HepG2 (cell line): Measurements from ENCODE around the gene WBP1. TPM values are rescaled to one million over a fixed set of nuclear protein-coding genes. Genes with fewer than 3 reads are reported as not detected.

ENCODE experiments used
- BORCS8-MEF2B ChIP-seq: sonication (generic); formaldehyde crosslinking; IDR thresholded peaks from 2 replicates; pipeline ENCODE4 v1.8.0; 2022; ENCODE audit warnings: mild to moderate bottlenecking, missing genetic modification reagents
- EHMT2 ChIP-seq: fragments of 200-600 bp; sonication (generic); IDR thresholded peaks from 2 replicates; pipeline ENCODE4 v1.7.0; 2017; ENCODE audit warnings: antibody characterized with exemption, low read depth, low read length, borderline replicate concordance
- GPBP1L1 ChIP-seq: sonication (generic); formaldehyde crosslinking; IDR thresholded peaks from 2 replicates; pipeline ENCODE4 v1.5.0; 2020; ENCODE audit warnings: mild to moderate bottlenecking, missing genetic modification reagents
- GZF1 ChIP-seq: sonication (generic); formaldehyde crosslinking; IDR thresholded peaks from 2 replicates; pipeline ENCODE4 v1.5.1; 2020; ENCODE audit warnings: mild to moderate bottlenecking, missing genetic modification reagents
- HCFC1 ChIP-seq: fragments of 150-350 bp; IDR thresholded peaks from 2 replicates; pipeline ENCODE4 v1.6.1; 2014; ENCODE audit warnings: low read depth, low read length
- HDAC1 ChIP-seq: sonication (generic); formaldehyde crosslinking; IDR thresholded peaks from 2 replicates; pipeline ENCODE4 v1.5.1; 2020; ENCODE audit warnings: mild to moderate bottlenecking, missing genetic modification reagents
- HOXA9 ChIP-seq: sonication (generic); formaldehyde crosslinking; IDR thresholded peaks from 2 replicates; pipeline ENCODE4 v1.8.1; 2022; ENCODE audit warnings: missing genetic modification reagents, mild to moderate bottlenecking, moderate library complexity, borderline replicate concordance
- JUNB ChIP-seq: sonication (generic); formaldehyde crosslinking; IDR thresholded peaks from 2 replicates; pipeline ENCODE4 v1.8.0; 2022; ENCODE audit warnings: missing genetic modification reagents, mild to moderate bottlenecking, borderline replicate concordance
- KMT2B ChIP-seq: IDR thresholded peaks from 2 replicates; pipeline ENCODE4 v1.6.1; 2016; ENCODE audit warnings: missing genetic modification reagents, missing compliant biosample characterization
- MTF2 ChIP-seq: sonication (generic); formaldehyde crosslinking; IDR thresholded peaks from 2 replicates; pipeline ENCODE4 v1.5.0; 2020; ENCODE audit warnings: missing genetic modification reagents, borderline replicate concordance
- NFE2L1 ChIP-seq: sonication (generic); formaldehyde crosslinking; IDR thresholded peaks from 2 replicates; pipeline ENCODE4 v1.4.0; 2020; ENCODE audit warnings: missing genetic modification reagents, mild to moderate bottlenecking, borderline replicate concordance
- PITX1 ChIP-seq: sonication (generic); formaldehyde crosslinking; IDR thresholded peaks from 2 replicates; pipeline ENCODE4 v1.5.1; 2020; ENCODE audit warnings: mild to moderate bottlenecking, missing genetic modification reagents
- POLR2A ChIP-seq, 2 experiments: IDR thresholded peaks; 2 replicates each; pipeline ENCODE4 v1.6.1; 2011; ENCODE audit warnings: low read depth in 2 of 2, low read length in 2 of 2, mild to moderate bottlenecking in 1 of 2, moderate library complexity in 1 of 2; ENCODE audit not compliant: insufficient read depth in 1 of 2
- RNF2 ChIP-seq: fragments of 450-650 bp; conservative IDR thresholded peaks from 2 replicates; pipeline ENCODE4 v1.6.1; 2016; ENCODE audit warnings: low read depth
- SNAI1 ChIP-seq: sonication (generic); formaldehyde crosslinking; IDR thresholded peaks from 2 replicates; pipeline ENCODE4 v1.5.0; 2020; ENCODE audit warnings: mild to moderate bottlenecking, missing genetic modification reagents, borderline replicate concordance
- SP1 ChIP-seq, 2 experiments: fragments of 450-650 bp in 1 of 2; sonication (generic) in 1 of 2; formaldehyde crosslinking in 1 of 2; IDR thresholded peaks; 2 replicates each; pipeline versions ENCODE4 v1.4.0 to v1.6.1; 2016 to 2020; ENCODE audit warnings: missing genetic modification reagents in 1 of 2
- SRSF1 ChIP-seq: fragments of 200-400 bp; formaldehyde crosslinking; optimal IDR thresholded peaks from 2 replicates; pipeline ENCODE3; 2017; ENCODE audit warnings: mild to moderate bottlenecking, low read depth, low read length, moderate library complexity
- THAP8 ChIP-seq: sonication (generic); formaldehyde crosslinking; IDR thresholded peaks from 2 replicates; pipeline ENCODE4 v1.5.1; 2020; ENCODE audit warnings: missing genetic modification reagents, mild to moderate bottlenecking, borderline replicate concordance
- TOPORS ChIP-seq: sonication (generic); formaldehyde crosslinking; IDR thresholded peaks from 2 replicates; pipeline ENCODE4 v1.8.0; 2023; ENCODE audit warnings: mild to moderate bottlenecking, missing genetic modification reagents
- U2AF1 ChIP-seq: fragments of 200-400 bp; formaldehyde crosslinking; optimal IDR thresholded peaks from 2 replicates; pipeline ENCODE3; 2017; ENCODE audit warnings: mild to moderate bottlenecking, low read depth, low read length
- ZBTB21 ChIP-seq: sonication (generic); formaldehyde crosslinking; IDR thresholded peaks from 2 replicates; pipeline ENCODE4 v1.4.0; 2020; ENCODE audit warnings: missing genetic modification reagents
- ZC3H13 ChIP-seq: sonication (generic); formaldehyde crosslinking; IDR thresholded peaks from 2 replicates; pipeline ENCODE4 v1.8.1; 2023; ENCODE audit warnings: mild to moderate bottlenecking, missing genetic modification reagents, moderate library complexity
- ZFP82 ChIP-seq: sonication (generic); formaldehyde crosslinking; IDR thresholded peaks from 2 replicates; pipeline ENCODE4 v1.5.1; 2020; ENCODE audit warnings: mild to moderate bottlenecking, missing genetic modification reagents, borderline replicate concordance
- ZNF12 ChIP-seq: sonication (generic); formaldehyde crosslinking; IDR thresholded peaks from 2 replicates; pipeline ENCODE4 v1.5.0; 2020; ENCODE audit warnings: missing genetic modification reagents
- ZNF326 ChIP-seq: sonication (generic); formaldehyde crosslinking; IDR thresholded peaks from 2 replicates; pipeline ENCODE4 v1.4.0; 2020; ENCODE audit warnings: missing genetic modification reagents, borderline replicate concordance
- ZNF33A ChIP-seq: sonication (generic); formaldehyde crosslinking; IDR thresholded peaks from 2 replicates; pipeline ENCODE4 v1.5.1; 2020; ENCODE audit warnings: missing genetic modification reagents, mild to moderate bottlenecking, moderate library complexity, borderline replicate concordance
- ZNF354B ChIP-seq: sonication (generic); formaldehyde crosslinking; IDR thresholded peaks from 2 replicates; pipeline ENCODE4 v1.8.0; 2022; ENCODE audit warnings: mild to moderate bottlenecking, missing genetic modification reagents
- ZNF451 ChIP-seq: sonication (generic); formaldehyde crosslinking; IDR thresholded peaks from 2 replicates; pipeline ENCODE4 v1.5.0; 2020; ENCODE audit warnings: mild to moderate bottlenecking, missing genetic modification reagents
- ZNF460 ChIP-seq: sonication (generic); formaldehyde crosslinking; IDR thresholded peaks from 2 replicates; pipeline ENCODE4 v1.5.1; 2020; ENCODE audit warnings: missing genetic modification reagents, mild to moderate bottlenecking, borderline replicate concordance
- ZNF766 ChIP-seq: sonication (generic); formaldehyde crosslinking; IDR thresholded peaks from 2 replicates; pipeline ENCODE4 v1.5.0; 2020; ENCODE audit warnings: missing genetic modification reagents, borderline replicate concordance
- polyA plus RNA-seq, 8 experiments: library from polyadenylated mRNA; depleted of rRNA in 3 of 8; stranded (reverse) in 7 of 8; unstranded in 1 of 8; fragments of >200 nt; fragmentation: Illumina TruSeq in 4 of 8; extraction: Trizol in 4 of 8; gene quantifications; 2 replicates each; pipeline versions ENCODE4 v1.2.1 to v1.2.3, GENCODE V29; 2011 to 2016; ENCODE audit warnings: low read depth in 4 of 8, missing spikeins in 1 of 8, mixed read lengths in 1 of 8; ENCODE audit not compliant: insufficient read depth in 1 of 8
- total RNA-seq, 5 experiments: library from RNA; depleted of rRNA; stranded (reverse); fragments of >200 nt; fragmentation: Illumina TruSeq; extraction: Trizol; gene quantifications; 2 replicates each; pipeline ENCODE4 v1.2.3, GENCODE V29; 2016; ENCODE audit warnings: low read depth in 1 of 5

Gene WBP1
- total and polyA plus RNA-seq, 2 of the 13 experiments (the other 11 are each of a cell fraction or from before 2014, with no cell fraction given), result 38.8 to 85.7 TPM

- TF ChIP-seq ZNF326 (CRISPR knock-in tag) (no peak; the same call in 1 of the 2 replicates), RNF2 (peak; percentile 23; the same call in 1 of the 2 replicates), ZNF33A (CRISPR knock-in tag) (no peak; the same call in none of the 2 replicates), ZNF451 (CRISPR knock-in tag) (peak; percentile 69), NFE2L1 (CRISPR knock-in tag) (no peak), GPBP1L1 (CRISPR knock-in tag) (no peak), HOXA9 (no peak), JUNB (CRISPR knock-in tag) (no peak), KMT2B (CRISPR knock-in tag) (peak; percentile 38; the same call in 1 of the 2 replicates), U2AF1 (no peak), ZBTB21 (CRISPR knock-in tag) (no peak), SRSF1 (no peak), HCFC1 (no peak), ZNF354B (CRISPR knock-in tag) (0 out of 2 replicates have a peak, but pooled peaks have one; percentile 43), BORCS8-MEF2B (CRISPR knock-in tag) (peak; percentile 76; the same call in 1 of the 2 replicates), TOPORS (CRISPR knock-in tag) (peak; percentile 72; the same call in 1 of the 2 replicates), MTF2 (CRISPR knock-in tag) (peak; percentile 44; the same call in 1 of the 2 replicates), ZC3H13 (CRISPR knock-in tag) (0 out of 2 replicates have a peak, but pooled peaks have one; percentile 82), ZNF460 (CRISPR knock-in tag) (no peak), ZFP82 (CRISPR knock-in tag) (no peak), ZNF12 (0 out of 2 replicates have a peak, but pooled peaks have one; percentile 61), HDAC1 (peak; percentile 95), POLR2A (IDR thresholded peaks at IDR 0.05; ENCODE audit: insufficient read depth in 1 of 2, low read depth in 2 of 2, low read length in 2 of 2) (peak; percentile 98), SP1 (IDR thresholded peaks at IDR 0.05) (no peak), SP1 (CRISPR knock-in tag; IDR thresholded peaks at IDR 0.05) (peak; percentile 13; the same call in 1 of the 2 replicates), SNAI1 (CRISPR knock-in tag) (no peak), PITX1 (CRISPR knock-in tag) (peak; percentile 79; the same call in 1 of the 2 replicates), EHMT2 (no peak), GZF1 (CRISPR knock-in tag) (peak; percentile 74), ZNF766 (peak; percentile 26), THAP8 (CRISPR knock-in tag) (peak; percentile 67)
Observed at GRCh38 chr2:74441690-74442482, 16.4 kb upstream of the WBP1 start, which contains the start of gene RTKN (continued).
